ENCODE results near the gene SARDH.

Gene SARDH

DNA sequence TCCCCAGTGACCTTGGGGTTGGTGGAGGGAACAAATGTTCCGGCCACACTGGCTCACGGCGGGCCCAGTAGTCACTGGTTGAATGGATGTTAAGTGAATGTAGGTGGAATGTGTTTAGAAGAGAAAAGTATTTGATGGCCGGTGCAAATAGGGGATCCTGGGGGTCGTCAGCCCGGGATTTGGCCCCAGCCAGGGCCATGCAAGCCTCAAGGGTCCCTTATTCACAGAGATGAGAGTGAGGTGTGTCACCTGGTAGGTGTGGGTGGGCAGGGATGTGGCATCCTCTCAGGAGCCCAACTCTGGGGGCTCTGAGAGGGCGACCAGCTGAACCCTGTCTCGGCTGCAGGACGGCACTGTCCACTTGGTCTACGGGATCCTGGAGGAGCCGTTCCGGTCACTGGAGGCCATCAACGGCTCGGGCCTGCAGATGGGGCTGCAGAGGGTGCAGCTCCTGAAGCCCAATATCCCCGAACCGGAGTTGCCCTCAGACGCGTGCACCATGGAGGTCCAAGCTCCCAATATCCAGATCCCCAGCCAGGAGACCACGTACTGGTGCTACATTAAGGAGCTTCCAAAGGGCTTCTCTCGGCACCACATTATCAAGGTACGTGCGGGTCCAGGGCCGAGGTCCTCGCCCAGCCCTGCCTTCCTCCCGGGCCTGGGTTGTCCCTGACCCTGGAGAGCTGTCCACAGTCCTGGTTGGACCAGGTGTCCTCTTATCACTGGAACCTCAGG is 96.1 kb downstream of the SARDH start:
- TF ChIP-seq, protein P1, sequence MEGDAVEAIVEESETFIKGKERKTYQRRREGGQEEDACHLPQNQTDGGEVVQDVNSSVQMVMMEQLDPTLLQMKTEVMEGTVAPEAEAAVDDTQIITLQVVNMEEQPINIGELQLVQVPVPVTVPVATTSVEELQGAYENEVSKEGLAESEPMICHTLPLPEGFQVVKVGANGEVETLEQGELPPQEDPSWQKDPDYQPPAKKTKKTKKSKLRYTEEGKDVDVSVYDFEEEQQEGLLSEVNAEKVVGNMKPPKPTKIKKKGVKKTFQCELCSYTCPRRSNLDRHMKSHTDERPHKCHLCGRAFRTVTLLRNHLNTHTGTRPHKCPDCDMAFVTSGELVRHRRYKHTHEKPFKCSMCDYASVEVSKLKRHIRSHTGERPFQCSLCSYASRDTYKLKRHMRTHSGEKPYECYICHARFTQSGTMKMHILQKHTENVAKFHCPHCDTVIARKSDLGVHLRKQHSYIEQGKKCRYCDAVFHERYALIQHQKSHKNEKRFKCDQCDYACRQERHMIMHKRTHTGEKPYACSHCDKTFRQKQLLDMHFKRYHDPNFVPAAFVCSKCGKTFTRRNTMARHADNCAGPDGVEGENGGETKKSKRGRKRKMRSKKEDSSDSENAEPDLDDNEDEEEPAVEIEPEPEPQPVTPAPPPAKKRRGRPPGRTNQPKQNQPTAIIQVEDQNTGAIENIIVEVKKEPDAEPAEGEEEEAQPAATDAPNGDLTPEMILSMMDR (IDR thresholded peaks at IDR 0.05; ENCODE audit: insufficient read depth, low read depth, low read length, missing control alignments), result no peak
- DNase-seq (ENCODE audit: low read depth), result no peak
- no peak overlapping the region for H3K4me3 ChIP-seq (ENCODE audit: low read depth, low read length)

DNA sequence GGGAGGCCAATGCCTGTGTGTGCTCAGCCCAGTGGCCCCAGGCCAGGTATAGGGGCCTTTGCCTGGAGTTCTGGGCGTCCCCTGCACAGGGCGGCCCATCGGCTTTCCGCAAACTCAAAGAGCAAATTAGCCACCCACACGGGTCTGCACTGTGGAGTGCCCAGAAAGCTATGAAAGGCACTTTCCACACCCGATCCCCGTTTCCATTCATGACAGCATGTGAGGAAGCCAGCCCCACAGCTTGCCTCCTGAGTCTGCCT is 96.8 kb downstream of the SARDH start:
- DNase-seq (ENCODE audit: low read depth), result no peak
- TF ChIP-seq, protein P1 (IDR thresholded peaks at IDR 0.05; ENCODE audit: insufficient read depth, low read depth, low read length, missing control alignments), result no peak
- no peak overlapping the region for H3K4me3 ChIP-seq (ENCODE audit: low read depth, low read length)

DNA sequence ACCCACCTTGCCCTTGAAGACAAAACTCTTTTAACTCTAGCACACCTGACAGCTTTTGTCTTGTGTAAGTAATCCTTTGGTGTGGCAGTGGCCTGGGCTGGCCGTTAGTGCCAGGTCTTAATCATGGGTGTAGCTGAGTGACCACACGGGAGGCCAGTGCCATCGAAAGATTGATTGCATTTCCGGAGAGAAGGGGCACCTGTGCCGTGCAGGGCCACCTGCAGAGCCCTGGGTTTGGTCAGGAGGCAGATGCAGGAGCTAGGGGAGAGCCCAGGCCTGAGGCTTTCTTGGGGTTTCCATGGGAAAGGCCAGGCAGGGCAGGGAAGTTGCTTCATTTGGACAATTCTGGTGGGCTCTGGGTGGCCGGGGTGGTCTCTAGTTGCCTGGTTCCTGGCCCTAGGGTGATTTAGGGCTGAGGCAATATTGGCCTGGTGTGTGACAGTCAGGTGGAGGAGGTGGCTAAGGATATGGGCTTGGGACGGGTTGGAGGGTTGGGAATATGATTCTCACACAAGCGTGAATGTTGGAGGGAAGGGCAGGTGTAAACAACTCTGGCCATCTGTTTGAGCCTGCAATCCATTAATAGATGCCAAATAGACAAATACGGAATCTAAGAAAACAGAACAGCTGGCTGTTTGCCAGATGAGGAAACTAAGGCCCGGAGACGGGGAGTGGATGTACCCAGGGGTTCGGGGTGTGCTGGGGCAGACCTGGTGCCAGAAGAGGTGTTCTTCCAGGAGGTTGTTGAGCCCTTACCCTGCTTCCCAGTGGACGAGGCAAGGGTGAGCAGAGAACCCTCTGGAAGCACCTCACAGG is 97.4 kb downstream of the SARDH start:
- TF ChIP-seq, protein P1 (IDR thresholded peaks at IDR 0.05; ENCODE audit: insufficient read depth, low read depth, low read length, missing control alignments), result no peak
- DNase-seq (ENCODE audit: low read depth), result no peak
- H3K4me3 ChIP-seq (ENCODE audit: low read depth, low read length), result no peak overlapping the region

DNA sequence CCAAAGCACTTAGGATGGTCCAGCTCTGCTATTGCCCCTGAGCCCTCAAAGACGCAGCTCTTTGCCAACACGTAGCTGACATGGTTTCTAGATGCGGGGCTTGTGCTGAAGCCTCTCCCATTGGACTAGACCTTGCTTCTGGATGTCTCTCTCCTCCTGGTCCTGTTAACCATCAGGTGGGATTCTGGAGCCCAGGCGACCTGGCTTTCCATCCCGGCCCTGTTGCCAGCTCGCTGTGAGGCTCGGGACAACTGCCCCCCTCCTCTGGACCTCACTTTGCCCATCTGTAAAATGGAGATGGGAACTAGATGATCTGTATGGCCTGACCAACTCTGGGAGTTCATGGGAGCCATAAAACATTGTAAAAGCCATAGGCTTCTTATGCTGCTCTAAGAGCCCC is 98.0 kb downstream of the SARDH start:
- no peak for DNase-seq (ENCODE audit: low read depth)
- TF ChIP-seq, protein P1 (IDR thresholded peaks at IDR 0.05; ENCODE audit: insufficient read depth, low read depth, low read length, missing control alignments), result no peak
- no peak overlapping the region for H3K4me3 ChIP-seq (ENCODE audit: low read depth, low read length)

DNA sequence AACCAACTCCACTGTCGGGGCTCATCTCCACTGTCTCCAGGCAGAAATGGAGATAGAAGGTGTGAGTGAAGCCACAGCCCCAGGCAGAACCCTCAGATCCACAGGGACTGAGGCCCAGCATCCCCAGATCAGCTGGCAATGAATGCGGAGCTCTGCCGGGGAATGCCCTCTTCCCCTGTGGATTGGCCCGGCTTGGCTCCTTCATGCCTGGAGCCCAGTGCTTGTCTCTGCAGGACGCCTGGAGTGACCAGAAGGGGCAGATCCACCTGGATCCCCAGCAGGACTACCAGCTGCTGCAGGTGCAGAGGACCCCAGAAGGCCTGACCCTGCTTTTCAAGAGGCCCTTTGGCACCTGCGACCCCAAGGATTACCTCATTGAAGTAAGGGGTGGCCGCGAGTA is 98.5 kb downstream of the SARDH start:
- TF ChIP-seq, protein P1 (IDR thresholded peaks at IDR 0.05; ENCODE audit: insufficient read depth, low read depth, low read length, missing control alignments), result no peak
- no peak overlapping the region for H3K4me3 ChIP-seq (ENCODE audit: low read depth, low read length)
- no peak for DNase-seq (ENCODE audit: low read depth)

DNA sequence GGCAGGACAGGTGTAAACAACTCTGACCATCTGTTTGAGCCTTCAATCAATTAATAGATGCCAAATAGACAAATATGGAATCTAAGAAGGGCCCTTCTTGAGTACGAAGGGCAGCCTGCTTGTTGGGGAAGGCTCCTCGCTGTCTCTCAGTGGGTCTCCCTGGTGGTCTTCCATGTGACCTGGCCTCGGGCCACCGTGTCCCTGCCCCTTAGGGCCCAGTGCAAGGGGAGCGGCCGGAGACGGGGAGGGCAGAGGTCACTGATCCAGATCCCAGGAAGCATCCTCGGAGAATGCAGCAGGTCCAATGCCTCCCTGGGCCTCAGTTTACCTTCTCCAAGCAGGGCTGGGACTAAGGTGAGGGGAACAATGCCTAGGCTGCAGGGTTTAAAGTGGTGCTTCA is 99.4 kb downstream of the SARDH start:
- no peak overlapping the region for H3K4me3 ChIP-seq (ENCODE audit: low read depth, low read length)
- no peak for DNase-seq (ENCODE audit: low read depth)
- TF ChIP-seq, protein P1 (IDR thresholded peaks at IDR 0.05; ENCODE audit: insufficient read depth, low read depth, low read length, missing control alignments), result no peak

All from GM12865 (cell line).